CD4-positive, alpha-beta T cell treated with Interleukin-4 for 1 hour (primary cell): ENCODE measurements around the gene GUF1.

Experiments
- DNase-seq, 2 donors: peaks; one replicate each; pipeline ENCODE4 v3.0.0-alpha.2; 2020 to 2022

GUF1 gene

GRCh38 chr4:44678094-44679041 lies at the start of gene GUF1:
Gene GUF1, plus strand, starts transcription at chr4:44678420. Its CDS starts 203 bp downstream, at chr4:44678623.
- DNase-seq: peak; percentile 89 to 90

DNA sequence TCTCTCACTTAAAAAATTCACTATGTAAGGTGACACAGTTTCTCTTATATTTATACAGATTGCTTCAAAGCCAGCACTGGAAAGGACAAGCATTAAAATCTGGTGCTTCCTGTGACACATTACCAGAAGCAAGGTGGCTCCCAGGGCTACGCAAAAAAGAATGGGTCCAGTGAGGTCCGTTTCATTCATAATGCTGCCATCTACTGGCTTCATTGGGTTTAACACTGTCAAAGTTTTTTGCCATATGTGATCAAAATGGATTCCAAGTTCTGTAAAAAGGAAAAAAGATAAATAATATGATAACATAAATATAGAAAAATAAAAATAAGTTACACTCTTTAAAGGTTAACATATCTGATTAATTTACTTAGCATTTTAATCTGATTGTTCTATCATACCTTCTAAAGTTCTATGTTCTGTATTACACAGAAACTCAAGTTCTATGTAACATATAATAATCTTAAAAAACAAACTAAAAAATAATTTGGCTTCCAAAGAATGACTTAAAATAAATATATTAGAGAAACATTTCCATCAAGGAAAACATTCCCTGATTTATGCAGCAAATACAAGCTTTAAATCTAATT lies 48.8 kb upstream of the GUF1 start:
- DNase-seq: peak; percentile 30 to 55

DNA sequence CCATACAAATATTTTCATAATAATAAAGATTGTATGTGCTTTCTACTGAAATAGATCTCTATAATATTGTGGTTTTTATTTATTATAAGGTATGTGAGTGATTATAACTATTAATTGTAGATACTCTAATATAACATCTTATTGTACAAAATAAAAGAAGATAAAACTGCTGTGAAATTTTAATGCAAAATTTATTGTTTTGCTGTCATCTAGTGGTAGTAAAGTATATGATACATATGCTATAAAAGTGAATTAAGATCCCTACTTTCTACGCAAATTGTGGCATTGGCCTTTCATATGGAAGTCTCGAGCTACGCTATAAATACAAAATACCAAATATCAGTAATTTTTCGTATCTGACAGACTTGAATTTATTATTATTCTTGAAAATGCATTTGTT lies 46.1 kb upstream of the GUF1 start:
- no peak for DNase-seq

DNA sequence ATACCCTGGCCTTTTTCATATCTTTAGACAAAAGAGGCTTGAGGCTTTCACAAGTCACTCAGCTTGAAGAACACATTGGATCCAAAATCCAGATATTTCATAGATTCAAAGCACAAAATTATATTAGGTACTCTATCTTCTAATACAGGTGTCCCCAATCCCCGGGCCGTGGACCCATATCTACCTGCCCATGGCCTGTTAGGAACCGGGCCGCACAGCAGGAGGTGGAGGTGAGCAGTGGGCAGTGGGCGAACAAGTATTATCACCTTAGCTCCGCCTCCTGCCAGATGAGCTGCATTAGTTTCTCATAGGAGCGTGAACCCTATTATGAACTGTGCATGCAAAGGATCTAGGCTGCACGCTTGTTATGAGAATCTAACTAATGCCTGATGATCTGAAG lies 45.5 kb upstream of the GUF1 start:
- DNase-seq: no peak

DNA sequence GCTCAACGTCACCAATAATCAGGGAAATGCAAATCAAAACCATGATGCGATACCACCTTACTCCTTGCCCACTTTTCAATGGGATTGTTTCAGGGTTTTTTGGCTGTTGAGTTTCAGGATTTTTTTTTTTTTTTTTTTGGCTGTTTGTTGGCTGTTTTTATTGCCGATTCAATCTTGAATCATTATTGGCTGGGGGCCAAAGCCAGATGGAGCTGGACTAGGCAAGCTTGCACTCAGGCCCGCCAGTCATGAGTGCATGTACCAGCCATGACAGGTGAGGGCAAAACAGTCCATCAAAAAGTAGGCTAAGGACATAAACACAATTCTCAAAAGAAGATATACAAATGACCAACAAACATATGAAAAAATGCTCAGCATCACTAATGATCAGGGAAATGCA lies 40.1 kb upstream of the GUF1 start:
- no peak for DNase-seq

GRCh38 chr4:44646151-44646550 lies 32.1 kb upstream of the GUF1 start:
- DNase-seq: no peak

GRCh38 chr4:44651425-44651824 lies 26.8 kb upstream of the GUF1 start, which contains the start of gene YIPF7:
Gene YIPF7, minus strand, starts transcription at chr4:44651625. Its CDS starts 1,525 bp downstream, at chr4:44650100.
- no peak for DNase-seq

DNA sequence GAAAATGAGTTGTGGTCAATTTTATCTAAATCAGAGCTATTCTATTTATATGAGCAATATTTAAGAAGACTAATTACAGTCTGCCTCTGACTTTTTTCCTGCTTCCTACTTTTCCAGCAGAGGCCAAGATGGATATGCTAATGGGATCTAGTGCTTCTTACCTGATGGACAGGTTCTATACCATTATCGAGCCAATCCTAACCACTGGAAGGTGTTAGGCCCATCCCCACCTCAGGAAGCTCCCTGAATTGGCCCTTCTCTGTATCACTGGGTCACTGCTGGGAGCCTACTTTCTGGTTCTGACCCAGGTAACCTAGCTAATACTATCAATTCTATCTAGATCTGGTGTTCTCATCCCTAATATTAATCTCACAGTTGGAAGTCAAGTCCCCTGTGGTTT lies 26.2 kb upstream of the GUF1 start:
- DNase-seq: no peak

DNA sequence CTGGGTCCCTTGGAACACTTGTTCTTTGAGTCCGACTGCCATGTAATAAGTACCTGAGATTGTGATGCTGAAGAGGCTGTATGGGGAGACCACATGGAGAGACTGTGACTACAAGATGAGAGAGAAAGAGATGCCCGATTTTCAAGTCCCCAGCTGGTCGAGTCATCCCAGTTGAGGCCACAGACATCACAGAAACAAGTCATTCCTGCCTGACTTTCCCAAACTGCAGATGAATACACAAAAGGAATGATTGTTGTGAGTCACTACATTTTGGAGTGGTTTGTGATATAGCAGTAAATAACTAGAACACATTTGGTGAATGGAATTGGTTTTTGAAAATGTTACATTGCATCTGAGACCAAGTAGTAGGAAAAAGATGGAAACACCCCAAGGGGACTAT lies 17.8 kb upstream of the GUF1 start:
- no peak for DNase-seq

- no peak for DNase-seq
Measured at GRCh38 chr4:44661940-44662622, 16.1 kb upstream of the GUF1 start.

GRCh38 chr4:44662623-44663005 lies 15.6 kb upstream of the GUF1 start:
- no peak for DNase-seq

DNA sequence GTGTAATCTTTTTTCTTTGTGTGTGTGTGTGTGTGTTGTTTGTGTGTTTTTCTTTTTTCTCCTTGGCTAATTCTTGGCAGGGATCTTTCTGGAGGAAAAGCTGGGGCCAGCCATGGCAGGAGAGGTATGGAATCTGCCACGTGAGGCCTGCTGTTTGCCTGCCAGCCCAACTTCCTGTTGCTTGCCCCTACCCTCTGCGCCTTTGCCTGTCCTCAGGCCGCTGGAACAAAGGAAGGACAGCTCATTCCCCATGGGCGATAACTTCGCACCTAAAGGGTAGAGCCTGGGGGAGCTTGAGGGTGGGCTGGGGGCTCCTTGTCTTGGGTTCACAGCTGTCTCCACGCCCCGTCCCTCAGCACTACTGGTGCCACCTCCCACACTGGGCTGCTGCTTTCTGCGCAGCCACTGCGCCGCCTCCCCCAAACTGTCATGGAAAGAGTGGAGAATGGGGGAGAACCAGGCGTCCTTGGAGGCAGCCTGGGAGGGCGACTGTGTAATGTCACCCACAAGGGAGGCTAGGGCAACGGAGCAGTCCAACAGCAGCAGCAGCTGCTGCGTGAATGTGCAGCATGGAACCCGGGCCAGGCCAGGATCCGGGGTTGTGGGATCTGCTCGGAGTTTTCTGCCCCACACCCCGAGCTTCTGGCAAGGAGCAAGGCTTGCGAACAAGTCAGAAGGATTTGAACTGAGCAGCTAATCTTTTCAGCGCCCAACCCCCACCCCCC lies 14.5 kb upstream of the GUF1 start:
- no peak for DNase-seq

DNA sequence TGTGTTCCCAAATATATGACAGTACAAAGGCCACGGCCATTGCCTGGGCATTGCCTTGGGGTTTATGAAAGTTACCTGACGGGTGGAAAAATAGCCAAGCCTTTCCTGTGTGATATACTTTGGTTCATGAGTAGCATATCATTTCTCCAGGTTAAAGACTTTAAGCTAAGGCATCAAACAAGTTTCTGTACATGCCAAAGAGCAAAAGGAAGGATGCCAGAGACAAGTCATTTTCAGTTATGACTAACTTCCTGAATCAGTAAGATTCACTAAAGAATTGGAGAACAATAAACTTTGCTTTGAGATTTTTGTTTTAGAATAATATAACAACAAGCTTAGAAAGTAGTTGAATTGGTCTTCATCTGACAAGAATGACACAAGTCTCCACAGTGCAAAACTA lies 9.7 kb upstream of the GUF1 start:
- no peak for DNase-seq

DNA sequence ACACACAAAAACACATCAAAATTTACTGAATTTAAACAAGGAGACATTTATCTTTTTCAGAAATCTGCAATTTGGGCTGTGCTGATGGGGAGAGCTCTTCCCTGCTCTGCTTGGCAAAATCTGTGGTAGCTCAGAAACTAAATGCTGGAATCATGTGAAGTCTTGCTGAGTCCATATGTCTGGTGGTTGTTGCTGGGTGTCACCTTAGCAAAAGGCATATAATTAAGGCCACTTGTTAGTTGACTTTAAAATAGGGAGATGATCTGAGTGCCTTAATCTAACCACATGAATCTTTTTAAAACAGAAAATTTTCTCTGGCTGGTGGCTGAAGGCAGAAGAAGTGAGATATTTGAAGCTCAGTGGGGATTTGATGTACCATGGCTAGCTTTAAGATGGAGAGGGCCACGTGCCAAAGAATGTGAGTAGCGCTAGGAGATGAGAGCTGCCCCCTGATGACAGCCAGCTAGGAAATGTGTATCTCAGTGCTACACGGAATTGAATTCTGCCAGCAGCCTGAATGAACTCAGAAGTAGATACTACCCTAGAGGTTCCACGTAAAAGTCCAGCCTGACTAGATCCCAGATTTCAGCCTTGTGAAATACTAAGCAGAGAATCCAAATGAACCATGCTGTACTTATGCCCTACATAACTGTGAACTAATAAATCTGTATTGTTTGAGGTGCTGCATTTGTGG lies 7.6 kb upstream of the GUF1 start:
- no peak for DNase-seq

DNA sequence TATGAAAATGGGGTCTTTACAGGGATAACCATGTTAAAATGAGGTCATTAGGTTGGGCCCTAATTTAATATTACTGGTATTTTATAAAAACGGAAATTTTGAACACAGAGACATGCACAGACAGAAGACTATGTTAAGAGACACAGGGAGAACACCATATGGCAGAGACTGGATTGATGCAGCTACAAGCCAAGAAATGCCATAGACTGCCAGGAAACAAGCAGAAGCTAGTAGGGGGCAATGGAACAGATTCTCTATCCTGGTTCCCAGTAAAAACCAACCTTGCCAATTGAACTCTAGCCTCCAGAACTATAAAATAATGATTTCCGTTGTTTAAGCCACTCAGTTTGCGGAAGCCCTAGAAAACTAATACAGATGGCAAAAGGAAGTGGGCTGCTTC lies 6.6 kb upstream of the GUF1 start:
- no peak for DNase-seq

GRCh38 chr4:44674471-44674870 lies 3.7 kb upstream of the GUF1 start:
- DNase-seq: no peak

DNA sequence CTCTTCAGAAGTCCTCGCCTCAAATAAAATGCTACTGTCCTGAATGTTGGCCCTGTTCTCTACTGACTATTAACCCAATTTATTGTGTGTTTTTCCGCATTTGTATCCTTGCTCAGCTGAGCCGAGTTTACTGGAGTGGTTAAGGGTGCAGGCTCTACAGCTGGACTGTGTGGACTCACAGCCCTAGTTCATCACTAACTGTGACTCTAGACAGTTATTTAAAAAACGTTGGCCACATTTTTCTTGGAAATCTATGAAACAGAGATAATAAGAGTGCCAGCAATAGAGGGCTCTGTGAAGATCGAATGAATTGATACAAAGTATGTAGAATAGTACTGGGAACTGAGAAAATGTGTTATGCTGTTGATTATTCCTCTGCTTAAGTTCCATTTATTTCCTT lies 2.9 kb upstream of the GUF1 start:
- DNase-seq: no peak

GRCh38 chr4:44679060-44679459 lies 840 bp downstream of the GUF1 start:
- peak in 1 of 2 donors; percentile 33 for DNase-seq

DNA sequence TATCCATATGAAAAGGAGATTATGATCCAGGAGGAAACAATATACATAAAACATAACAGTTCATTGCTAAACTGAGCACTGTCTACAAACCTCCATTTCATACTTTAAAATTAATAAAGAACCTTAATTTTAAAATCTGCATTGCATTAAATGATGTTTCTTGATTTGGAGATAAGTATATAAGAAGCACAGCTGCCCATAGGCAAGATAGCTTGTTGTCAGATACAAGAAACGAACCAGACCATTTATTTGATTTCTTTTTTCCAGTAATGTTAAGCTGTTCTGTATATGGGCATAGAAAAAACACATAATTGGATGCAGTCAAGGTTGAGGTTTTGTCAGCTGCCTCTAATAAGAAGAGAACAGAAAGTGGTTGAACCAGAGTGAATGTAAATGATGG lies 6.4 kb downstream of the GUF1 start:
- DNase-seq: no peak

DNA sequence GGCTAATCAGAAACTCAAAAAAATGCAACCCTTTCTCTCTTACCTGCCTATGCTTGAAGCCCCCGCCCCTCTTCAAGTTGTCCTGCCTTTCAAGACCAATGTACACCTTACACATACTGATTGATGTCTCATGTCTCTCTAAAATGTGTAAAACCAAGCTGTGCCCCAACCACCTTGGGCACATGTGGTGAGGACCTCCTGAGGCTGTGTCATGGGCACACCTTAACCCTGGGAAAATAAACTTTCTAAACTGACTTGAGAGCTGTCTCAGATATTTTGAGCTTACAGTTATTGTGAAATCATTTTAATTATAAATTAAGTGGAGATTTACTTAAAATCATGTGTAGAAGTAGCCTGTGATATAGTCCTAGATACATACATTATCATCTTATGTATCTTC lies 22.2 kb downstream of the GUF1 start:
- no peak for DNase-seq

DNA sequence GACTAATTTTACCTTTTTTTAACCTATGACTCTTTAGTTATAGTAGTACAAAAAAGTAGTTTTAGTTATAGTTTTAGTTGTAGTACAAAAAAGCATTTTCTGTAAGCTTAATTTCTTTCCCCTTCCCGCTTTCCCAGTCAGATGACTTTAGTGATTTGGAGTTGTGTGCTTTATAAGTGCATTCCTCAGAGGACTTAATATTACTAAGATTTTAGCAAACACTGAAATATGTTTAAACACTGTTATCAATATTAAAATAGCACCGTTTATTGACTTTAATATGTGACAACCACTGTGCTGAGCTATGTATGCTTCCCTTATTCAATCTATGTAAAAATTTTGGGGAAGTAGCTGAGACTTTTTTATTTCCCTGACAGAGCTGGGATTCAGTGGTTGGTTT lies 22.8 kb downstream of the GUF1 start:
- DNase-seq: no peak

DNA sequence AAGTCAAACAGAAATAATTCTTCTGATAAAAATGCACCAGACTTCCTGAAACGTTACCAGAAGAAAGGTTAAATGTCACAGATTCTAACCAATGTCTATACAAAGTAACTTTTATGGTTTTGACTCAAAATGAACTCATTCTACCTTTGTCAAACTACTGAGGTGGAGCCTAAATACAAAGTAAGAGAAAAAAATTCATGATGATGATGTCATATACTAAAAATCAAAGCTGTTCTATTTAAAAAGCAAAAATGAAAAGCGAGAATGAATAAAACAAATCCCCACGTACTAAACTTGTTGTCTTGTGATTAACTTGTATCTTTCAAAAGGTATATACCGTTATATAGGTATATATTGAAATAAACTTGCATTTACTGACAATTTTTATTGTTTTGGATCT lies 26.5 kb downstream of the GUF1 start:
- no peak for DNase-seq

GRCh38 chr4:44713125-44713524 lies 34.9 kb downstream of the GUF1 start:
- DNase-seq: no peak
